Measurements from ENCODE around the gene LYSMD4.
"Not testable (repeated sequence)": the region's sequence is repeated elsewhere in the genome, so short reads cannot be mapped to it uniquely, and the experiment has no call there.

DNA sequence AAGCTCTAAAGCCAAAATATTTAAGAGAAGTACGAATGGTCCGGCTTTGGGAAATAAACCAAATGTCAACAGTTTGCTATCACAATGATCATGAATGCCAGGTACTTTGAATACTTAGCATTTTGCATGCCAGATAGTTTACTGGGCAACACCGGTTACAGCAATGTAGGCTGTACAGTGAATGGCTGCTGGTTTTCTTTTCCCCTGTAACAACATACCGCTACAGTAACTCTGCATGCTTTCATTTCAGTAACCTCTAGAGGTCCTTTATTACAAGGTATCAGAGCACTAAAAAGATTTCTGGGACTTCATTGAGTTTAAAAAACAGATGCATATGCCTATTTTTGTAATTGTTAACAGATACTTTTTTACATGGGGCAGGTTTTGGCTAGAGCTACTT is 48.8 kb upstream of the LYSMD4 start:
- TF ChIP-seq, protein P1, sequence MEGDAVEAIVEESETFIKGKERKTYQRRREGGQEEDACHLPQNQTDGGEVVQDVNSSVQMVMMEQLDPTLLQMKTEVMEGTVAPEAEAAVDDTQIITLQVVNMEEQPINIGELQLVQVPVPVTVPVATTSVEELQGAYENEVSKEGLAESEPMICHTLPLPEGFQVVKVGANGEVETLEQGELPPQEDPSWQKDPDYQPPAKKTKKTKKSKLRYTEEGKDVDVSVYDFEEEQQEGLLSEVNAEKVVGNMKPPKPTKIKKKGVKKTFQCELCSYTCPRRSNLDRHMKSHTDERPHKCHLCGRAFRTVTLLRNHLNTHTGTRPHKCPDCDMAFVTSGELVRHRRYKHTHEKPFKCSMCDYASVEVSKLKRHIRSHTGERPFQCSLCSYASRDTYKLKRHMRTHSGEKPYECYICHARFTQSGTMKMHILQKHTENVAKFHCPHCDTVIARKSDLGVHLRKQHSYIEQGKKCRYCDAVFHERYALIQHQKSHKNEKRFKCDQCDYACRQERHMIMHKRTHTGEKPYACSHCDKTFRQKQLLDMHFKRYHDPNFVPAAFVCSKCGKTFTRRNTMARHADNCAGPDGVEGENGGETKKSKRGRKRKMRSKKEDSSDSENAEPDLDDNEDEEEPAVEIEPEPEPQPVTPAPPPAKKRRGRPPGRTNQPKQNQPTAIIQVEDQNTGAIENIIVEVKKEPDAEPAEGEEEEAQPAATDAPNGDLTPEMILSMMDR (IDR thresholded peaks at IDR 0.05) = not testable (repeated sequence)
- not testable (repeated sequence) for TF ChIP-seq EZH2 (IDR thresholded peaks at IDR 0.05)
